ENCODE results near the gene STN1.

Gene STN1

DNA sequence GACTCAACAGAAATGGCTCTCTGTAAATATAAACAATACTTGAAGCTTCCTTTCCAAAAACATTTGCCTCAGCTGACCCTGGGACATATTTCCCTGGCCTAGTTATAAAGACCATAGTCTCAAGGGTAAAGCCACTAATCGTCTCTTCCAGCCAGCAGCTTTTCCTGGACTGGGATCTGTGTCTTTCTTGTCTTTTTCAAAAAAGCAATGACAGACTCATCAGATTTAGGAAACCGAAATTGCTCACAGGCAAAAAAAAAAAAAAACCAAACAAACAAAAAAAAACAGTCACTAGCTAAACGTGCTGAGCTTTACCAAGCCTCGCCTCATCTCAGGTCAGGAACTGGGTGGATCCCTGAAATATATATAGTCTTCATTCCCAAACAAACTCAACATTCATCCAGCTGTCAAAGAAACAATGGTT is 23.5 kb downstream of the STN1 start:
- no peak for DNase-seq (ENCODE audit: low read depth)

DNA sequence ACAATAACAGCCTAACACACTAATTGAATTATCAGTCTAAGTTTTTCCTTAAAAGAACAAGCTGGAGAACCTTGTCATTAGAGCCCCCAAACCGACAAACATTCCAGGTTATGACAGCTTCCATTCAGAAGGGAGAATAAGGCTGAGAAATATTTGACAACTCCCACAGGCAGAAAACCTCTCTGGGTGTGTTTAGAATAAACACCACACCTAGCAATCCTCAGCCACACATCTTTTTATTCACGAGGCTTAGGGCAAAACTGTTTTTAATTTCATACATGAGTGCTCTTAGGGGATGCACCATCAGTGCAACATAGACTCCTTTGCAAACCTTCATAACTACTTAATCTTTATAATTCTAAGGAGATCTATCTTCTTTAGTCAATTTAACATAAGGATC is 24.2 kb downstream of the STN1 start:
- no peak for DNase-seq (ENCODE audit: low read depth)

DNA sequence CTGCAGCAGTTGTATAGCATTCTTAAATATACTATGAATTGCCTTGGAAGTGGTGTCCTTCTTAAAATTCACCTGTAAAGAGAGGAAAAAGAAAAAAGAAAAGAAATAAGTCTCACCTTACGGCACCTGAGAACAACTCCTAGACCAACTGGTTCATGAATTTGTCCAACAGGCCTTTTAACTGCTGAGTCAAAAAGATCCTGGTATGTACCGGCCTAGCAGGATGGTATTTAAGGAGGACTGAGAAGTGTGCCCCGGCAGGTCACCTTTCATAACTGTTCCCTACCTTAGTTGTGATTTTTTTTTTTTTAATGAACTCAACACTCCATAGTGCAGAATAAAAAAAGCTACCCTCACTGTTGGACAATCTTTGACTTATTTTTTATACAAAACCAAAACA is 25.8 kb downstream of the STN1 start:
- no peak for DNase-seq (ENCODE audit: low read depth)

DNA sequence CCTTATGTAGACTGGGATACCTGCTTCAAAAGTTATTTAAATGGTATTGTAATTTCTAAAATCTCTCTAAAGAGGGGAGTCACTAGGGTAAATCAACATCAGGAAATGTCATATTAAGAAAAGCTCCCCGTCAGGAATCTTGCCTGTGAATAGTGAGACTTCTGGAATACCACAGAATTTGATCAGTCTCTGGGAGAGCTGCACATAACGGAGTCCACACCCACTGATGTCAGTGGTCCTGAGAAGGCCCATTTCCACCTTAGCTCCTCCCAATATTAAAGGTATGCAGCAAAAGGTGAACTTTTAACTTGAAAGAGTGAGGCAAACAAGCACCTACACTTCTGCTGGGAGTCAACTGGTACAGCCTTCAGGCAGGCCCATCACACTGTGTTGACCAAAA is 27.3 kb downstream of the STN1 start:
- no peak for DNase-seq (ENCODE audit: low read depth)

DNA sequence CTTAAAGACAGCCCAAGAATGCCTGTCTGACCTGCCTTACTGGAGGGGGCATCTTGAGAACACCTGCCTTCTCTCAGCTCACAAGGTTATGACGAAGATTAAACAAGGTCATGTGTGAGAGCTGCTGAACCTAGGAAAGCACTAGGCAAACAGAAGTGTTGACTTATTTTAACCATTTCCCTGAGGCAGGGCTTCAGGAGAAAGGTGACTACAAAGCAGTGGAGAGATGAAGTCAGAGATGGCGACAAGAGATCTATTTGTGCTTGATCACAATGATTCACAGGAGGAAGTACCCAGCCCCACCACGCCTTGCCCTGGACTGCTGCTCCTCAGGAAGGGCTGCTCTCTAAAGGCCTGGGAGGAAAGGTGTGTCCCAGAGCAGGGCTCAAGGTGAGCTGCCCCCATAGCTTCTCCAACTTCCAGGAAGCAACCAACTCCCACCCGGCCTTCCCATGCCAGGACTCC is 27.8 kb downstream of the STN1 start:
- DNase-seq (ENCODE audit: low read depth) = no peak

DNA sequence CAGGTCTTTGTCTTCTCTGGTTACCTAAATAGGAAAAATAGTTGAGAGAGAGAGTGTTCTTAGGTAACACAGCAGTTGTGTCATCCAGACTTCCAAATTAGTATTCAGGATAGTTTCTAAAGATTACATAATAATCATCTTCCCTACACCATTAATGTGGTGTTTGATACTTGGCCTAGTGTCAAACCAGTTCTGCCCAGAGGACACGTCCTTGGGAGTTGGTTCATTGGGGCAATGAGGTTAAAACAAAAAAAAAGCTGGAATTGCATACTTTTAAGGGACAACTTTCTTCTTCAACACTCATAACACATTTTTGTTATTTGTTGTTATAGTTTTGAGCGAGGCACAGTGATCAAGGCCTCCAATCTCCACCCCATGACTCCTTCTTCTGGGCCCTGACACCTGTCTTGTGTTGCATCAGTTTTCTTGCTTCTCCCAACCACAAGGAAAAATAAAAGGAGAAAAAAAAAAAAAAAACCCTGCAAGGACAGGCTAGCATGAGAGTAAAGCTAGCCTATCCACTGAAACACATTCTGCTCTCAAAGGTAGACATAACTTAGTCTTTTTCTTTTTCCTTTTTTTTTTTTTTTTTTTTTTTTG is 28.8 kb downstream of the STN1 start:
- DNase-seq (ENCODE audit: low read depth) = no peak

DNA sequence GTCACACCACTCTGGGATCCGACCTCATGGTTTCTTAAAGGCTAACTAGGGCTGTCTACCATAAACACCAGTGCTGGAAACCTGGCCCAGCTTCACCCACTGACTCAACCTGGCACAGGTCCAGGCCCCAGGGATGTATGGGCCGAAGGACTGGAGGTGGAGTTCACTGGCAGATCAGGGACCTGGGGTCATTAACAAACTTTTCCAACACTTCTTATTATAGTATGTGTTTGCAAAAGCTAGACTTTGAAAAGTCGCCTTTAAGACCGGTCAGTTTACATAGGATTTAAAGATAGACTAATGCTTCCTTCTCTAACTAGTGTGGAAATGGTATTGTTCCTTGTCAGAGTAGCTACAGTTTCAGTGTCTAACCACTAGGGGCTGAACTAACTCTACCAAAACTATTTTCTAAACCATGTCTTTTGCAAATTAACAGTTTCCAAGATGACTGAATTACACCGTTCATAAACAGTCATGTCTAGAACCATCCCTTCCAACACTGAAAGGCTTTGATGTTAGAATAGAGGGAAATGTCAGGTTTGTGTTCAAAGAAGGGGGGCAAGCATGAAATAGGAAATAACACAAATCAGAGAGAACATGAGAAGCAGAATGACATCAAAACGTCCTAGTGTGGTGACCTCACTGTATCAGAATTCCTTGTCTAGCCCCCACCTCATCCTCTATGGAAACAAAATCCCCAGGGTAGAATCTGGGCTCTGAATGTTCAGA is 29.7 kb downstream of the STN1 start:
- no peak for DNase-seq (ENCODE audit: low read depth)

DNA sequence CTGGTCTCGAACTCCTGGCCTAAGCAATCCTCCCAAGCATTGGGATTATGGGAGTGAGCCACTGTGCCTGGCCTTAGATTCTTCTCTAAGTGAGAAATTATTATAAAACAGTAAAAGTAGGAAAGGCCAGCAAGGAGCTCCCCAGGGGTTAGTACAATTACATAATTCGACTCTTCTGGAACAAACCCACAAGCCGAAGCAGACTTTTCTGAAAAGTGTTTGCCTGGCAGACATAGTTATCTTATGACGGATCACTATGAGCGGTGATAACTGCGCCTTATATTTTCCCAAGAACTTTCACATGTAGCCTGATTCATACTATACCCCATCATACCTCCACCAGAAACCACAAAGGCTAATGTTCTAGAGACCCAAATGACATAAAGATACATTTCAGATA is 32.4 kb downstream of the STN1 start:
- DNase-seq (ENCODE audit: low read depth) = no peak

DNA sequence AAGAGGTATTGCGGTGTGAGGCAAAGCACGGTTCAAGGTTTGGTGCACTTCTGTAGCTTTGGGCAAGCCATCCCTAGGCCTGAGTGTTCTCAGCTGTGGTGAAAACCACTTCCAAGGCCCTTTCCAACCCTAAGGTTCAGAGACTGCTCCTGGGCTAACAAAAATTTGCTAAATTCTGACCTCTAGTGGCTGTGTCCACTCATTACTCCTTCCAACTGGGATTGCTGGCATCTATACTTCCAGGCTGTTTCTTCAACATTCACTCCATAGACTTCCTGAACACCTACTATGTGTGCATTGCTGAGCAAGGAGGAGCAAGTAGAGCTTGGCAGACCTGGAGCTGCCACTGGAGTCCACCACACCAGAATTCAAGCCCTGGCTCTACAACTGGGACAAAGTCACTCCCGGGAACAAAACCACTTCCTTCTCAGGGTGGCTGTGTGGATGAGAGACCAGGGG is 33.3 kb downstream of the STN1 start:
- DNase-seq (ENCODE audit: low read depth) = no peak

DNA sequence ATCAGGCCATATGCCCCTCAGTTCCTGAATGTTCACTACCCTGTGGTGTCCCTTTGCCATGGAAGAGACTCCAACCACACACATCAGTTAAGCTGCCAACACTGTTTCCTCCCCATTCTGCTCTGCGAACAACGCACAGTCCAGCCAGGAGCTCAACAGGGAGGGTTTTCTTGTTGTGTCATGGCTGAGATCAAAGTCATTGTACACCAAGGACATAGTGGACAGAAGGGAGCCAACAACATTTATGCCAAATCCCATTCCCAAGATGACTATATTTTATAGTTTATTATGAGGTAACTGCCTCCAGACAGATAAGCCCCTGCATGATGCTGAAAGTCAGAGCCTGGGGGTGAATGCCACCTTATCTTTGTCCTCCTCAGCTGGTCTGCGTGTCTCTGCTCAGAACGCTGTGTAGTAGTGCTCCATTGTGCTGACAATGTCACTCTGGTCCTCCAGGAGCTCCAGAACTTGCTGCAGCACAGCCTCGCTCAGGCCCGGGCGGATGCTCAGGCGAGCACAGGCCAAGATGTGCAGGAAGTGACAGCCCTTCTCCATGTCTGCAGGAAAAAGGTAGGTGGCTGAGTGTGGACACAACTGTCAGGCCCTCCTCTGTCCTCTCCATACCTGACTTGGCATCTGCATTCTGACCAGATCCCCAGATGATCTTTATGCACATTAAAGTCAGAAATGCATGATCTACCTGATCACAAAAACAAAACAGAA is 35.5 kb downstream of the STN1 start:
- DNase-seq (ENCODE audit: low read depth) = no peak

DNA sequence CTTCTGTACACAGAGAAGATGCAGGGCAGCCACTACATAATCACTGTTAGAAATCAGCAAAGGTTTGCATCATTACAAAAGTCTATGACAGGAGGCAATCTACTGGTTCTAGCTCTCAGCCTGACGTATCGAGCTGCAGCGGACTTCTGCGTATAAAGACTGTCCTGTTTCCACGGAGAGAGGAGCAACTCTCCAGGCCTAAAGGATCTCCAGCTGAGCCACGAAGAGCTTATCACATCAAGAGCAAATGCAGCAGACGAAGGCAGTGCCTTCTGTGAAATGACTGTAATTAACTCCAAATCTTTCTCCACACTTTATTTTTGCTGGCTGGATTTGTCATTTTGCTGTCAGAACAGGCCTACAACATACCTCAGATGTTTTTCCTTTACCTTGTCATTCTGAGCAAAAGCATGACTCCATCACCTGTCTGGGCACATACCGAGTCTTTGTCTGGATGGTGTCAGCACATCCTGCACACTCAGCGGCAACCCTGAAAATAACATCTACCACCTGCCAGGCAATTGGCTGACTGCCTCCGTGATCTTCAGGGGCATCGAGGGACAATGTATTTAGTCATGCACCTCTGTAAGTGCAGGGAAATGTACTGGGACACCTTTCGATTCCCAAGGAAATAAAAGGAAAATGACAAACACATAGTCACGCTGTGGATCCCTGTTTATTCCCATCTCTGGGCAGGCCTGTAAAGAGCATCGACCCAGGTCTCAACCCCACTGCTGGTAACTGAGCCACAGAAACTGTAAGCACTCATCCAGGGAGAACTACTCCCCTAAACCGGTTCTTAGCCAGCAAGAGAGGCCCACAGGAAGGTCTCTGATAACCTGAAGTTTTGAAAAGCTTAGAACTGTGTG is 36.3 kb downstream of the STN1 start:
- no peak for DNase-seq (ENCODE audit: low read depth)

DNA sequence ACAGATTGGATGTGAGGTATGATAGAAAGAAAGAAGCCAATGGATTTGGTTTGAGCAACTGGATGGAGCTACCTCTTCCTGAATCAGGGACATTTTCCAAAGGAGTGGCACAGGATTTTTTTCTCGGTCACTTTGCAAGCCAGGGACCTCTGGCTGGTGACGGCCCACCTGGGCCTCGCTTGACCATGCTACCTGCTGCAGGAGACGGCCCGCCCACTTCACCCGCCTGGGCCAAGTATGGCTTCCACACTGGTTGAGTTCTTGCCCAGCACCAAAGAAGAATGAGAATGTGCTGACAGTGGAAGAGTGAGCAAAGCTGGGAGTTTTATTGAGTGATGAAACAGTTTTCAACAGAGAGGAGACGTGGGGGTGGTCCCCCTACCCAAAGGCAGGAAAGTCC is 38.2 kb downstream of the STN1 start:
- DNase-seq (ENCODE audit: low read depth) = no peak

DNA sequence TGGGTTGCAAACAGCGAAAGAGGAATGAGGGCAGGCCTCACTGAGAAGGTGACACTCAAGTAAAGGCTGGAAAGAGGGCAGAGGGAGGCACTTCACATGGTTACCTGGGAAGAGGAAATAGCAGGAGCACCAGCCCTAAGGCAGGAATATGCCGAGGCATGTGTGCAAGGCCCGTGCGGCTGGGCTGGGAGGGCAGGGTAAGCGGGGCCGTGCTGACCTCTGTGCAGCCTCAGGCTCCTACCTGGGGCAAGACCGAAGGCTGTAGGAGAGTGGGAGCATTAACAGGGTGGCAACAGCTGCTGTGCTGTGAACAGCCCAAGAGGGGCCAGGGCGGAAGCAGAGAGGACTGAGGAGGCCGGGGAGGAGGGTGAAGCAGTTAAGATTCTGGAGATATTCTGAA is 38.6 kb downstream of the STN1 start:
- no peak for DNase-seq (ENCODE audit: low read depth)

DNA sequence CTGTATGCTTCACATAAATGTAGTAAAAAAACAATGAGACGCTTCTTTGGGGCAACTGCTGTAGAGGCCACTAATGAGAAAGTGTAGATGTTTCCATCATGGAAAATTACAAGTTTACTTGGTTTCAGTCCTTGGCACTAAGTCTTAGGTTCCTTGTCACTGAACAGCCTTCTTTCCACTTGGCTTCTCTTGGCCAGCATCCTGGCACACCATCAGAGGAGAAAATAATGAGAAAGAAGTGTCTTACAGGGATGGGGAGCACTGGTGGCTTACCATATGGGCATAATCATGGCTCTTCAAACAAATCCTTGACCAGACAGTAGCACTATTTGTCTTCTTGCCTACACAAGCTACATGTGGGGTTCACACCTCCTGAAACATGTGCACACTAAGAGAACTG is 40.1 kb downstream of the STN1 start:
- DNase-seq (ENCODE audit: low read depth) = no peak

DNA sequence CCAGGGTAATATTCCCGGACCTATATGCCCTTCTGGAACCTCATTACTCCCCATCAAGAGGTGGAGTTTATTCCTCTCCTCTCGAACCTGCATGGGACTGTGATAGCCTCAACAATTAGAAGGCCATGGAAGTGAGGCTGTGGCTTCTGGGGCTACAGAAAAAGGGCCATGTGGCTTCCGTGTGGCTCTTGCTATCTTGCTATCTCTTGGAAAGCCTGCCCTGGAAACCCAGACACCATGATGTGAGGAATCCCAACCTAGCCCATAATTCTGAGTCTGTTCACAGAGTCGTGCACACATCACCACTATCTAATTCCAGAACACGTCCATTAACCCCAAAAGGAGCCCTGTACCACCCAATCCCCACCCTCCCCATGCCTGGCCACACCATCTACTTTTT is 41.8 kb downstream of the STN1 start:
- DNase-seq (ENCODE audit: low read depth) = no peak

DNA sequence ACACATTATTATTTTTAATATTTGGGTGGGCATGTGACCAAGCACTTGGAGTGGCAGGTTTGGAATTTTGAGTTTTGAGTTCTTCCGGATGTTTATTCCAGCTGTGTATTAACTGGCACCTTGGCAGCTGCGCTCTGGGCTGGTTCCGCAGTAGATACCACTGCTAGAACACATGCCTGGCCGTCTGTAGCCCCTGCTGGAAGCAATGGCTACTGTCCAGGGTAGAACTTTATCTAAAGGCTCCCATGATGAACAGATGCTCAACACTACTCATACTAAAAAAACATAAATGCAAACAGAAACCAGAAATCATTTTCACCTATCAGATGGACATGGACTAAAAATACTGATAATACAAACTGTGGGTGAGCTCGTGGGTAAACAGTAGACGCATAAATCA is 43.3 kb downstream of the STN1 start:
- no peak for DNase-seq (ENCODE audit: low read depth)

DNA sequence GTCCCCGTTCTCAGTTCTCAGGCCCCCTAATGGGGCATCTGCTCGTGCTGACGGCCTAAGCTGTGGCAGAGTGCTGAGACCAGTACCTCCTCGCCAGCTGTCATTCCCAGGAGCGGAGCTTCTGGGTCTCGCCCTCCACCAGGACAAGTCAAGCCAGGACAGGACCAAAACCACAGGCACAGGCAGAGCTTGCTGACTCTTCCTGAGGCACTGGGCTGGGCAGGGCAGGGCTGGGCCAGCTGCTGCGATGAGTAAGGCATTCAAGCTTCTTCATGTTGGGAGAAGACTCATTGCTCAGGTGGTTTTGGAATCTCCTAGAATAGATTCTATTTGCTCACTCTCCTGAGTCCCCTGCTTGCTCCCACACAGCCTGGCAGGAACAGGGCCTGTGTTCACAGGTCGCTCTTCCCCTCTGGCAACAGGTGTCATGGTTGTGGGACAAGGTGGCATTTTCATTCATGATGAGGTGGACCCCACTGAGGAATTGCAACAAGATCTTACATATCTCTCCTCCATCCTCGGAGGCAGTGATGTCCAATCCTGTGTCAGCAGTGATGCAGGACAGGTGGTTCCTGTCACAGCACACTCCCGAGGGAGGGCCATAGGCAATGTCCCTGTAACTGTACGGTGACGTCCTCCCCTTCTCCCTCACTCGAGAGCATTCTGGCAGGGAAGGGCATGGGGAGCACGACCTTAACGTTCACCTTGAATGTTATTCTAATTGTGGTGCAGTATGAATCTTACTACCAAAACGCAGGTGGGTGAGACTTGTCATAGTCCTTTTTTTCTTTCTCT is 45.6 kb downstream of the STN1 start:
- DNase-seq (ENCODE audit: low read depth) = no peak

DNA sequence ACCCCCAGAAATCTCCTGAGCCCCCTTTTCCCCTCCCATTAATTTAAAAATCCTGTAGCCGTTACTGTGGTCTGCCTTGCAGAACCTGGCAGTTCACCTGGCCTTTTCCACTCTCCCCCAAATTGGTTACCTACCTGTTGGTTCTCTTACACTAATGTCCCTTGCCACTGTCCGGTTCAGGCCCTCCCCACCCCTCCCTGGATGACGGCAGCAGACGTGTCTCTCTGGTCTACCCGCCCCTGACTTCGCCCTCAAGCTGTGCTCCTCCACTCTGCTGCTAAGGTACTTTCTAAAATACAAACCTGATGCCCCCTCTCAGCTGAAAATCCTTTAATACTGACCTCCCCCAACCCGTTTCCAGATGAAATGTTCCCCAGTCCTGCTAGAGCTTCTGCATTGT is 47.0 kb downstream of the STN1 start:
- DNase-seq (ENCODE audit: low read depth) = no peak

DNA sequence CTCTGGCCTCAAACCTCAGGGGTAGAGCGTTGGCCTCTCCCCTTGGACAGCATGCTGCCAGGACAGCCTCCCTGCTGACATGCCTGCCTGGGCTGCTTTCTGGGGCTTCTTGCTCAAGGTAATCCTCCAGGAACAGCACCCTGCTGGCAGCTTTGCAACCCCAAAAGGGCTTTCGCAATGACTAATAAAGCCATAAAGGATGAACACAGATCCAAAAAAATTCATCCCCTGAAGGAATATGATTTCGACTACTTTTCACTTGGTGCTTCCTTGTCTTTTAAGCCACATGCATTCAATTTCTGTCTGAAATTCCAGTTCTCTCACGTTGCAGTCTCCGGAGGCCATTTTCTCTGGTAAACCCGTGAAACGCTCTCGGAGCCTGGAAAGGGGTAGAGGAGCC is 47.5 kb downstream of the STN1 start:
- DNase-seq (ENCODE audit: low read depth) = no peak

DNA sequence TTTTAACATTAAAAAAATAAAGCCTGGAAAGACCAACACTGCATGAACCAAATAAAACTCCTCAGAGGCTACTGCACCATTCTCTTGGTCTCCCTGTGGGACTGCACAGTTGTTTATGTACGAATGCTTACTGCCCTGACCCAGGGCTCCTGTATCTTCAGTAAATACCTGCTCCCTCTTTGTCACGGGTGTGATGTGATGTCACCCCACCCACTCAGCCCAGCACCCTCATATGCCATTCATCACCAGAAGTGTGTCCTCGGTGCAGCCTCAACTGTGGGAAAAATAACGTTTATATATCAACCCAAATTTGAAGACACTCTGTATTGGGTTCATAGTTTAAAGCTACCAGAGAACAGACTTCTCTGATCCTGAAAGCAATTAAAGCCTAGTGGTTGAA is 48.6 kb downstream of the STN1 start:
- no peak for DNase-seq (ENCODE audit: low read depth)

DNA sequence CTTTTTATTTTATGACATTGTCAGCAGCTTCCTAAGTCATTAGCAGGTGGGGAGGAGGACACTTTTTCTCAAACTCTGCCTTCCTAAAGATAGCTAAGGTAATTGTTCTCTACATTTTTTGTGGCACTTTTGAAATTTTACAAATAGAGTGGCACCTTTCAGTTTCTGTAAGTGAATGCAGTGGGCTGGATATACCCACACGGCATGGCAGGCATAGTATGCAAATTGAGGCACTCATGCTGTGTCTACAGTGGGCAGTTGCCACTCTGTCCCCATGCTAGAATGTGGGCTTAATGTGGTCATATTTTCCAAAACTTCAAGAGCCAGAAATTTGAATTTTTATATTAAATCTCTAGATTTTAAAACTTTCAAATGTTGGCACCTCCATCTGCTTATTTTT is 49.8 kb downstream of the STN1 start:
- DNase-seq (ENCODE audit: low read depth) = no peak

DNA sequence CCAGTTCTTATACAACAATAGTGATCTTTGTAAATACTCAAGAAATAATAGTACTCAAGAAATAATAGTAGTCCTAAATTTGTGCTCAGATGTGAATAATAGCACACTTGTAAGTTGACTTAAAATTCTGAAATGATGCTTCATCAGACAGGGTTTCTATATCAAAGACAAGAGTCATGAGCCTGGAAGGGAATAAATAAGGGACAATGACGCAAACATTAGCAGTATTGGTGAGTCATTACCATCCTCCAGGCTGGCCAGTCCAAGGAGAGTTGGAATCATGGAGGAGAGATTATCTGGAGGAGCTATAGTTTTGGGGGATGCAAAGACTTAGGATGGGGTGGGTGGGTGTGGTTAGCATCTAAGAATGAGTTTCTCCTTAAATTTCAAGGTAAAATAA is 56.5 kb downstream of the STN1 start:
- no peak for DNase-seq (ENCODE audit: low read depth)
